Measurements from ENCODE around the gene CES4A. TPM values are rescaled to one million over a fixed set of nuclear protein-coding genes. Genes with fewer than 3 reads are reported as not detected.
A peak's percentile ranks its signal among the peaks of the same experiment; 100 is the strongest.

Gene CES4A
- total and polyA plus RNA-seq, 2 of the 13 experiments (the other 11 are each of a cell fraction or from before 2014, with no cell fraction given) = 0.09 to 0.17 TPM

DNA sequence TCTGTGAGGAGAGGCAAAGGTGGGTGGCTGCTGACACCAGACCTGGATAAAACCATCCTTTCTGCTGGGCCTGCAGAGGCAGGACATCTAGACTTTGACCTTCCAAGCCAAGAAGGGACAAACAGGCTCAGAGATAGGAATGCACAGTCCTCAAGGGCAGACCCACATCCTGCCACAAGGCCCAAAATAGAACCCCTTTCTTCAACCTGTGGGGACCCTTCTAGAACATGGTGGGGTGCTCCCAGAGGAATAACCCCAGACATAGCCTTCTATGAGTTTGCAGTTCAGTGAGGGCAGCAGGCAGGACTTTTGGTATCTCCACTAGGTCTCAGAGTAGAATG is 36.8 kb downstream of the CES4A start:
- in situ Hi-C loops (cut with HindIII; ENCODE audit: extremely low pct_ligation_motif_present, low pct_unique_long_range_greater_than_20kb) = no loop called here
- H3K4me1 ChIP-seq (ENCODE audit: insufficient read depth, low read length) = peaks cover 76% of the 10 kb centered on the region
- DNase-seq (ENCODE audit: low spot score) (peak; percentile 65), FAIRE-seq (peak; percentile 88), ATAC-seq (peak; percentile 40)
- intact Hi-C loops (cut with micrococcal nuclease; ENCODE audit: unreplicated experiment) = loop anchor here (2.0 to 10.0 kb wide), 2 partner anchors 86 to 1060 kb away; partner anchors contain the start of gene NFATC3
- ChIA-PET CTCF (ENCODE audit: low intra/inter-chr PET ratio, low total read pairs) (no interaction called here), POLR2A (no interaction called here)
- peak overlapping the region; percentile 62 for H3K4me2 ChIP-seq (ENCODE audit: low read depth, low read length)
- 0 out of 6 replicates have a peak overlapping the region, but pooled peaks of 2 of the 3 experiments have one; percentile 13 to 20 for H3K4me3 ChIP-seq (replicated peaks in 1 of 3; ENCODE audit: insufficient read depth in 1 of 3, low read depth in 2 of 3, low read length in 3 of 3)
- H3K27me3 ChIP-seq (ENCODE audit: control insufficient read depth in 1 of 2, insufficient read depth in 2 of 2, low read length in 2 of 2) = peaks cover 0 to 1% of the 10 kb centered on the region in 2 experiments; a peak in 2 of 5 replicates
- H4K20me1 ChIP-seq (ENCODE audit: insufficient read depth, low read length) = no peaks in the 10 kb centered on the region
- peak overlapping the region; percentile 36 for H3K27ac ChIP-seq (ENCODE audit: extremely low read length, insufficient read depth, low read length)
- no peak overlapping the region for H2AFZ ChIP-seq (ENCODE audit: low read length)
- no peaks in the 10 kb centered on the region for H3K36me3 ChIP-seq (replicated peaks in 1 of 2; ENCODE audit: control insufficient read depth in 1 of 2, insufficient read depth in 2 of 2, low read length in 2 of 2)
- H3K9me3 ChIP-seq (ENCODE audit: low read length) = no peaks in the 10 kb centered on the region
- peak overlapping the region; percentile 26; the same call in 1 of the 2 replicates for H3K9ac ChIP-seq (ENCODE audit: insufficient read depth, low read depth, low read length)
- H3K79me2 ChIP-seq (ENCODE audit: insufficient read depth, low read length) = peaks cover 15% of the 10 kb centered on the region
- no TSS peak for BruUV-seq (replicated peaks)
- TF ChIP-seq NR2F6 (IDR thresholded peaks at IDR 0.05) (no peak), NR2F6 (CRISPR knock-in tag; IDR thresholded peaks at IDR 0.05) (0 out of 2 replicates have a peak, but pooled peaks have one; percentile 45), HNF4A (CRISPR knock-in tag; IDR thresholded peaks at IDR 0.05) (peak; percentile 82), SP1 (IDR thresholded peaks at IDR 0.05) (no peak), SP1 (CRISPR knock-in tag; IDR thresholded peaks at IDR 0.05) (0 out of 2 replicates have a peak, but pooled peaks have one; percentile 4), ZNF317 (CRISPR knock-in tag; IDR thresholded peaks at IDR 0.05) (no peak), RXRA (CRISPR knock-in tag; IDR thresholded peaks at IDR 0.05) (0 out of 2 replicates have a peak, but pooled peaks have one; percentile 27), ZNF3 (CRISPR knock-in tag; IDR thresholded peaks at IDR 0.05) (no peak), CHD2 (IDR thresholded peaks at IDR 0.05; ENCODE audit: low read depth, low read length) (no peak), JUN (CRISPR knock-in tag; IDR thresholded peaks at IDR 0.05) (no peak), SAP130 (CRISPR knock-in tag; IDR thresholded peaks at IDR 0.05; ENCODE audit: low read depth) (no peak), JARID2 (CRISPR knock-in tag; IDR thresholded peaks at IDR 0.05; ENCODE audit: insufficient replicate concordance) (no peak), KAT7 (CRISPR knock-in tag; IDR thresholded peaks at IDR 0.05; ENCODE audit: borderline replicate concordance) (0 out of 2 replicates have a peak, but pooled peaks have one; percentile 44), HMGA1 (CRISPR knock-in tag; conservative IDR thresholded peaks at IDR 0.05) (no peak), ZNF331 (CRISPR knock-in tag; IDR thresholded peaks at IDR 0.05) (peak; percentile 63; the same call in 1 of the 2 replicates), KDM1A (CRISPR knock-in tag; IDR thresholded peaks at IDR 0.05) (0 out of 2 replicates have a peak, but pooled peaks have one; percentile 28), IRX3 (CRISPR knock-in tag; IDR thresholded peaks at IDR 0.05; ENCODE audit: borderline replicate concordance, low read depth) (no peak)
- TF ChIP-seq, protein P1, sequence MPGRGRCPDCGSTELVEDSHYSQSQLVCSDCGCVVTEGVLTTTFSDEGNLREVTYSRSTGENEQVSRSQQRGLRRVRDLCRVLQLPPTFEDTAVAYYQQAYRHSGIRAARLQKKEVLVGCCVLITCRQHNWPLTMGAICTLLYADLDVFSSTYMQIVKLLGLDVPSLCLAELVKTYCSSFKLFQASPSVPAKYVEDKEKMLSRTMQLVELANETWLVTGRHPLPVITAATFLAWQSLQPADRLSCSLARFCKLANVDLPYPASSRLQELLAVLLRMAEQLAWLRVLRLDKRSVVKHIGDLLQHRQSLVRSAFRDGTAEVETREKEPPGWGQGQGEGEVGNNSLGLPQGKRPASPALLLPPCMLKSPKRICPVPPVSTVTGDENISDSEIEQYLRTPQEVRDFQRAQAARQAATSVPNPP (CRISPR knock-in tag; IDR thresholded peaks at IDR 0.05) = no peak
- TF ChIP-seq, protein P2, sequence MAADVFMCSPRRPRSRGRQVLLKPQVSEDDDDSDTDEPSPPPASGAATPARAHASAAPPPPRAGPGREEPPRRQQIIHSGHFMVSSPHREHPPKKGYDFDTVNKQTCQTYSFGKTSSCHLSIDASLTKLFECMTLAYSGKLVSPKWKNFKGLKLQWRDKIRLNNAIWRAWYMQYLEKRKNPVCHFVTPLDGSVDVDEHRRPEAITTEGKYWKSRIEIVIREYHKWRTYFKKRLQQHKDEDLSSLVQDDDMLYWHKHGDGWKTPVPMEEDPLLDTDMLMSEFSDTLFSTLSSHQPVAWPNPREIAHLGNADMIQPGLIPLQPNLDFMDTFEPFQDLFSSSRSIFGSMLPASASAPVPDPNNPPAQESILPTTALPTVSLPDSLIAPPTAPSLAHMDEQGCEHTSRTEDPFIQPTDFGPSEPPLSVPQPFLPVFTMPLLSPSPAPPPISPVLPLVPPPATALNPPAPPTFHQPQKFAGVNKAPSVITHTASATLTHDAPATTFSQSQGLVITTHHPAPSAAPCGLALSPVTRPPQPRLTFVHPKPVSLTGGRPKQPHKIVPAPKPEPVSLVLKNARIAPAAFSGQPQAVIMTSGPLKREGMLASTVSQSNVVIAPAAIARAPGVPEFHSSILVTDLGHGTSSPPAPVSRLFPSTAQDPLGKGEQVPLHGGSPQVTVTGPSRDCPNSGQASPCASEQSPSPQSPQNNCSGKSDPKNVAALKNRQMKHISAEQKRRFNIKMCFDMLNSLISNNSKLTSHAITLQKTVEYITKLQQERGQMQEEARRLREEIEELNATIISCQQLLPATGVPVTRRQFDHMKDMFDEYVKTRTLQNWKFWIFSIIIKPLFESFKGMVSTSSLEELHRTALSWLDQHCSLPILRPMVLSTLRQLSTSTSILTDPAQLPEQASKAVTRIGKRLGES (CRISPR knock-in tag; IDR thresholded peaks at IDR 0.05; ENCODE audit: borderline replicate concordance) = no peak
- TF ChIP-seq, protein P3, sequence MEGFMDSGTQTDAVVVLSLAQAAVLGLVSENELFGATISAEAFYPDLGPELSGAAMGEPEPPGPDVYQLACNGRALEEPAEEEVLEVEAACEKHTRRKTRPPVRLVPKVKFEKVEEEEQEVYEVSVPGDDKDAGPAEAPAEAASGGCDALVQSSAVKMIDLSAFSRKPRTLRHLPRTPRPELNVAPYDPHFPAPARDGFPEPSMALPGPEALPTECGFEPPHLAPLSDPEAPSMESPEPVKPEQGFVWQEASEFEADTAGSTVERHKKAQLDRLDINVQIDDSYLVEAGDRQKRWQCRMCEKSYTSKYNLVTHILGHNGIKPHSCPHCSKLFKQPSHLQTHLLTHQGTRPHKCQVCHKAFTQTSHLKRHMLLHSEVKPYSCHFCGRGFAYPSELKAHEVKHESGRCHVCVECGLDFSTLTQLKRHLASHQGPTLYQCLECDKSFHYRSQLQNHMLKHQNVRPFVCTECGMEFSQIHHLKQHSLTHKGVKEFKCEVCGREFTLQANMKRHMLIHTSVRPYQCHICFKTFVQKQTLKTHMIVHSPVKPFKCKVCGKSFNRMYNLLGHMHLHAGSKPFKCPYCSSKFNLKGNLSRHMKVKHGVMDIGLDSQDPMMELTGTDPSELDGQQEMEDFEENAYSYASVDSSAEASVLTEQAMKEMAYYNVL (CRISPR knock-in tag; IDR thresholded peaks at IDR 0.05; ENCODE audit: borderline replicate concordance) = peak; percentile 37; the same call in 1 of the 2 replicates
- TF ChIP-seq, protein P4, sequence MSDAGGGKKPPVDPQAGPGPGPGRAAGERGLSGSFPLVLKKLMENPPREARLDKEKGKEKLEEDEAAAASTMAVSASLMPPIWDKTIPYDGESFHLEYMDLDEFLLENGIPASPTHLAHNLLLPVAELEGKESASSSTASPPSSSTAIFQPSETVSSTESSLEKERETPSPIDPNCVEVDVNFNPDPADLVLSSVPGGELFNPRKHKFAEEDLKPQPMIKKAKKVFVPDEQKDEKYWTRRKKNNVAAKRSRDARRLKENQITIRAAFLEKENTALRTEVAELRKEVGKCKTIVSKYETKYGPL (CRISPR knock-in tag; IDR thresholded peaks at IDR 0.05) = no peak
